ENCODE results near the gene CASTOR1.

Gene CASTOR1

DNA sequence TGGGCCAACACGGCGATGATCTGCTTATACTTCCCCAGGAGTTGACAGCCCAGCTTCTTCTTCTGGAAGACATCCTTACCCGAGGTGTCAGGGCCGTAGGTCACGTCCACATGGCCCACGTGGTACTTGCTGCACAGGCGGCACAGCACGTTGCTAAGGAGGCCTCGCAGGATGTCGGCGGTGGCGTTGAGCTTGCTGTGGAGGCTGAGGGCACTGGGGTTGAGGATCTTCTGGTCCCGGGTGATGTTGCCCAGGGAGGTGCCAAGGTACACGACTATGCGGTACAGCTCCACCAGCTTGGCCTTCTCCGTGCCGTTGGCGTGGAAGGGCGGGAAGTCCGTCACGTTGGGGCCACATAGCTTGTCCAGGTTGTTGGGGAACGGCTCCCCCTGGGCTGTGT, 45.6 kb downstream of the CASTOR1 start:
- Histone ChIP-seq H3K9me3 (ENCODE audit: control insufficient read depth, insufficient read depth, low read depth, low read length) (no peaks in the 10 kb centered on the region), H3K36me3 (ENCODE audit: control insufficient read depth in 2 of 2, insufficient read depth in 1 of 2, low read length in 2 of 2) (peaks cover 0 to 29% of the 10 kb centered on the region in 2 experiments; a peak in 1 of 3 replicates), H3K4me3 (ENCODE audit: low read depth, low read length) (no peak overlapping the region), H3K27ac (ENCODE audit: extremely low read depth, low read depth, low read length) (no peak overlapping the region), H3K4me1 (ENCODE audit: control insufficient read depth, insufficient read depth, low read length) (peaks cover 3% of the 10 kb centered on the region; the same call in 1 of the 2 replicates)
- TF ChIP-seq ZNF239 (tag by site-specific recombination; IDR thresholded peaks at IDR 0.05) (no peak), SALL2 (tag by site-specific recombination; IDR thresholded peaks at IDR 0.05; ENCODE audit: borderline replicate concordance) (no peak), ZNF394 (tag by site-specific recombination; IDR thresholded peaks at IDR 0.05; ENCODE audit: borderline replicate concordance) (no peak), ZNF660 (tag by site-specific recombination; IDR thresholded peaks at IDR 0.05) (no peak), ZSCAN30 (tag by site-specific recombination; IDR thresholded peaks at IDR 0.05) (no peak), ZNF707 (tag by site-specific recombination; IDR thresholded peaks at IDR 0.05) (no peak), SP3 (tag by site-specific recombination; IDR thresholded peaks at IDR 0.05) (no peak)
- CTCF ChIA-PET, result interaction anchor here (1.0 kb wide), 1 partner anchor 11 kb away, joined by 3 read pairs; no protein-coding TSS in a partner anchor
- POLR2A ChIA-PET, result no interaction called here

GRCh38 chr22:30241576-30242371, 47.5 kb downstream of the CASTOR1 start:
- CTCF ChIA-PET, result interaction anchor here (0.7 to 2.0 kb wide), 4 partner anchors 14 to 183 kb away, joined by 3 to 8 read pairs (median 4); no protein-coding TSS in a partner anchor

GRCh38 chr22:30240541-30241417, 48.5 kb downstream of the CASTOR1 start:
- ChIA-PET CTCF (interaction anchor here (0.7 to 2.0 kb wide), 3 partner anchors 15 to 22 kb away, joined by 3 to 8 read pairs (median 3); no protein-coding TSS in a partner anchor), POLR2A (no interaction called here)
- TF ChIP-seq EGR2 (tag by site-specific recombination; IDR thresholded peaks at IDR 0.05; ENCODE audit: low read depth) (0 out of 2 replicates have a peak, but pooled peaks have one; percentile 39), ZFHX2 (tag by site-specific recombination; conservative IDR thresholded peaks at IDR 0.05) (peak; percentile 65), ZIC2 (tag by site-specific recombination; IDR thresholded peaks at IDR 0.05) (peak; percentile 7; the same call in 1 of the 2 replicates), ZNF768 (tag by site-specific recombination; IDR thresholded peaks at IDR 0.05) (no peak), GLIS1 (tag by site-specific recombination; IDR thresholded peaks at IDR 0.05) (0 out of 2 replicates have a peak, but pooled peaks have one; percentile 12), KLF16 (tag by site-specific recombination; IDR thresholded peaks at IDR 0.05) (no peak)
- H3K9me3 ChIP-seq (ENCODE audit: control insufficient read depth, insufficient read depth, low read depth, low read length), result no peaks in the 10 kb centered on the region
- H3K36me3 ChIP-seq (ENCODE audit: control insufficient read depth in 2 of 2, insufficient read depth in 1 of 2, low read length in 2 of 2), result peaks cover 0 to 29% of the 10 kb centered on the region in 2 experiments; a peak in 1 of 3 replicates
- H3K4me1 ChIP-seq (ENCODE audit: control insufficient read depth, insufficient read depth, low read length), result peaks cover 3% of the 10 kb centered on the region; the same call in 1 of the 2 replicates
- no peak overlapping the region for H3K27ac ChIP-seq (ENCODE audit: extremely low read depth, low read depth, low read length)
- H3K4me3 ChIP-seq (ENCODE audit: low read depth, low read length), result no peak overlapping the region

More at GRCh38 chr22:30241576-30242371, 47.5 kb downstream of the CASTOR1 start:
- peaks cover 0 to 29% of the 10 kb centered on the region in 2 experiments; a peak in 1 of 3 replicates for H3K36me3 ChIP-seq (ENCODE audit: control insufficient read depth in 2 of 2, insufficient read depth in 1 of 2, low read length in 2 of 2)
- POLR2A ChIA-PET, result interaction anchor here (0.5 kb wide), 1 partner anchor 14 kb away, joined by 3 read pairs; no protein-coding TSS in a partner anchor
- peaks cover 3% of the 10 kb centered on the region; the same call in 1 of the 2 replicates for H3K4me1 ChIP-seq (ENCODE audit: control insufficient read depth, insufficient read depth, low read length)
- H3K27ac ChIP-seq (ENCODE audit: extremely low read depth, low read depth, low read length), result no peak overlapping the region; the same call in 1 of the 2 replicates
- no peaks in the 10 kb centered on the region for H3K9me3 ChIP-seq (ENCODE audit: control insufficient read depth, insufficient read depth, low read depth, low read length)
- no peak overlapping the region for H3K4me3 ChIP-seq (ENCODE audit: low read depth, low read length)
- TF ChIP-seq GLIS2 (tag by site-specific recombination; IDR thresholded peaks at IDR 0.05), result peak; percentile 33; the same call in 1 of the 2 replicates
- peak; percentile 65 for TF ChIP-seq ZNF600 (tag by site-specific recombination; IDR thresholded peaks at IDR 0.05)
- peak; percentile 83 for TF ChIP-seq EGR2 (tag by site-specific recombination; IDR thresholded peaks at IDR 0.05; ENCODE audit: low read depth)
- TF ChIP-seq ZFHX2 (tag by site-specific recombination; conservative IDR thresholded peaks at IDR 0.05), result peak; percentile 86
- TF ChIP-seq ELK4 (IDR thresholded peaks at IDR 0.05; ENCODE audit: borderline replicate concordance, low read depth, low read length), result no peak
- TF ChIP-seq ZNF48 (tag by site-specific recombination; IDR thresholded peaks at IDR 0.05), result no peak
- 0 out of 2 replicates have a peak, but pooled peaks have one; percentile 44 for TF ChIP-seq ZNF692 (tag by site-specific recombination; IDR thresholded peaks at IDR 0.05)
